Tibial nerve (tissue), 4 donors: Measurements from ENCODE around the gene ZMYND11. TPM values are rescaled to one million over a fixed set of nuclear protein-coding genes. Genes with fewer than 3 reads are reported as not detected.

Source experiments
- DNase-seq, 2 donors: peaks; one replicate each; pipeline ENCODE4 v3.0.0-alpha.2; 2019; ENCODE audit warnings: low spot score in 2 of 2
- H3K27ac ChIP-seq, 4 donors: fragments of 200-600 bp; sonication (generic) in 3 of 4; one replicate each; pipeline ENCODE4 v1.5.1; 2017 to 2019; ENCODE audit warnings: mild to moderate bottlenecking in 1 of 4
- H3K27me3 ChIP-seq, 2 donors: fragments of 200-600 bp; sonication (generic) in 1 of 2; one replicate each; pipeline versions ENCODE4 v1.5.1 to v1.6.0; 2017 to 2019
- H3K36me3 ChIP-seq, 3 donors: fragments of 200-600 bp; sonication (generic); one replicate each; pipeline ENCODE4 v1.5.1; 2018 to 2019
- H3K4me1 ChIP-seq, 4 donors: fragments of 200-600 bp; sonication (generic) in 3 of 4; one replicate each; pipeline ENCODE4 v1.5.1; 2017 to 2019
- H3K4me3 ChIP-seq, 4 donors: fragments of 200-600 bp; sonication (generic) in 3 of 4; one replicate each; pipeline ENCODE4 v1.5.1; 2017 to 2019; ENCODE audit warnings: mild to moderate bottlenecking in 1 of 4, moderate library complexity in 1 of 4
- H3K9me3 ChIP-seq, 4 donors: fragments of 200-600 bp; sonication (generic) in 3 of 4; one replicate each; pipeline ENCODE4 v1.5.1; 2017 to 2019
- CTCF ChIP-seq, 5 experiments: fragments of 200-600 bp in 3 of 5; fragments of 450-650 bp in 2 of 5; sonication (generic) in 3 of 5; IDR thresholded peaks; one replicate each; pipeline ENCODE4 v1.5.1; 2016 to 2019; ENCODE audit warnings: antibody characterized with exemption in 5 of 5, mild to moderate bottlenecking in 3 of 5, moderate library complexity in 2 of 5
- EP300 ChIP-seq, 2 donors: sonication (generic); formaldehyde crosslinking; IDR thresholded peaks; one replicate each; pipeline ENCODE4 v1.6.1; 2017; ENCODE audit warnings: antibody characterized with exemption in 2 of 2, mild to moderate bottlenecking in 1 of 2
- POLR2A ChIP-seq, 2 donors: fragments of 450-650 bp; IDR thresholded peaks; one replicate each; pipeline ENCODE4 v1.6.1; 2017; ENCODE audit warnings: antibody characterized with exemption in 2 of 2, mild to moderate bottlenecking in 2 of 2, moderate library complexity in 2 of 2
- WGBS, 2 donors: methylation state at CpG; one replicate each; pipeline ENCODE4 v1.1.5; 2018; 5-methylcytosine and 5-hydroxymethylcytosine counted together
- total RNA-seq, 4 donors: library from RNA; depleted of rRNA; stranded (reverse); fragments of >200 nt; gene quantifications; one replicate each; pipeline ENCODE4 v1.1.0, GENCODE V29; 2016

Gene ZMYND11
- total RNA-seq, 4 donors from 2014 or later: 66.3 to 80.2 (median 69.2) TPM

GRCh38 chr10:266974-267425, 131.7 kb downstream of the ZMYND11 start:
- Histone ChIP-seq H3K4me3 (no peak overlapping the region), H3K27me3 (no peaks in the 10 kb centered on the region), H3K4me1 (no peaks in the 10 kb centered on the region), H3K36me3 (peaks cover 0 to 4% (median 0%) of the 10 kb centered on the region in 3 donors), H3K27ac (no peak overlapping the region), H3K9me3 (no peaks in the 10 kb centered on the region)
- TF ChIP-seq CTCF (IDR thresholded peaks at IDR 0.05) (no peak), EP300 (IDR thresholded peaks at IDR 0.05) (no peak), POLR2A (IDR thresholded peaks at IDR 0.05) (no peak)
- WGBS, 2 donors: 66 to 70% methylated on average over 8 of the region's 8 CpGs
- DNase-seq: no peak

GRCh38 chr10:267705-268104, 132.4 kb downstream of the ZMYND11 start:
- Histone ChIP-seq H3K36me3 (peaks cover 0 to 8% (median 0%) of the 10 kb centered on the region in 3 donors), H3K9me3 (no peaks in the 10 kb centered on the region), H3K27ac (no peak overlapping the region), H3K4me3 (no peak overlapping the region), H3K4me1 (no peaks in the 10 kb centered on the region), H3K27me3 (no peaks in the 10 kb centered on the region)
- no peak for DNase-seq
- 88% methylated on average over 11 of the region's 11 CpGs for WGBS, 2 donors
- TF ChIP-seq POLR2A (IDR thresholded peaks at IDR 0.05) (no peak), EP300 (IDR thresholded peaks at IDR 0.05) (no peak), CTCF (IDR thresholded peaks at IDR 0.05) (no peak)

GRCh38 chr10:269440-270074, 134.3 kb downstream of the ZMYND11 start:
- Histone ChIP-seq H3K27ac (no peak overlapping the region), H3K4me1 (no peaks in the 10 kb centered on the region), H3K36me3 (peaks cover 0 to 16% (median 0%) of the 10 kb centered on the region in 3 donors), H3K27me3 (no peaks in the 10 kb centered on the region), H3K4me3 (no peak overlapping the region), H3K9me3 (no peaks in the 10 kb centered on the region)
- DNase-seq: no peak
- 57 to 77% methylated on average over 10 of the region's 10 CpGs for WGBS, 2 donors
- TF ChIP-seq POLR2A (IDR thresholded peaks at IDR 0.05) (no peak), EP300 (IDR thresholded peaks at IDR 0.05) (no peak), CTCF (IDR thresholded peaks at IDR 0.05) (no peak)

GRCh38 chr10:271201-271600, 135.9 kb downstream of the ZMYND11 start:
- TF ChIP-seq CTCF (IDR thresholded peaks at IDR 0.05) (no peak), EP300 (IDR thresholded peaks at IDR 0.05) (no peak), POLR2A (IDR thresholded peaks at IDR 0.05) (no peak)
- Histone ChIP-seq H3K36me3 (peaks cover 0 to 24% (median 0%) of the 10 kb centered on the region in 3 donors), H3K9me3 (no peaks in the 10 kb centered on the region), H3K27ac (no peak overlapping the region), H3K4me1 (no peaks in the 10 kb centered on the region), H3K27me3 (no peaks in the 10 kb centered on the region), H3K4me3 (no peak overlapping the region)
- WGBS, 2 donors: 70 to 92% methylated on average over 3 of the region's 3 CpGs
- DNase-seq: no peak

GRCh38 chr10:271722-272121, 136.5 kb downstream of the ZMYND11 start:
- H3K36me3 ChIP-seq: peaks cover 0 to 30% (median 0%) of the 10 kb centered on the region in 3 donors
- no peaks in the 10 kb centered on the region for H3K4me1 ChIP-seq
- no peaks in the 10 kb centered on the region for H3K9me3 ChIP-seq
- no peaks in the 10 kb centered on the region for H3K27me3 ChIP-seq
- H3K4me3 ChIP-seq: no peak overlapping the region
- TF ChIP-seq EP300 (IDR thresholded peaks at IDR 0.05) (no peak), CTCF (IDR thresholded peaks at IDR 0.05) (no peak), POLR2A (IDR thresholded peaks at IDR 0.05) (no peak)
- no peak for DNase-seq
- WGBS, 2 donors: 92 to 93% methylated on average over 6 of the region's 6 CpGs
- no peak overlapping the region for H3K27ac ChIP-seq
